IMR-90 (cell line): Measurements from ENCODE around the gene KLHL6. TPM values are rescaled to one million over a fixed set of nuclear protein-coding genes. Genes with fewer than 3 reads are reported as not detected.

Source experiments
- ATAC-seq: fragments of 200-7000 bp; cut with Tn5 transposase; 2 replicates; pipeline ENCODE4 v1.9.1; 2020; ENCODE audit warnings: low read depth, mild to moderate bottlenecking, moderate library complexity
- BruUV-seq: library from RNA; stranded (reverse); fragments of 400-500 nt; replicated peaks from 2 replicates; lab custom pipeline; 2021; lab: Mats Ljungman, UMichigan
- CTCF ChIA-PET: fragments of 300-600 bp; formaldehyde crosslinking; extraction: SDS; loops from one replicate; lab custom pipeline; 2021; ENCODE audit warnings: antibody characterized with exemption; lab: Yijun Ruan, JAX
- POLR2A ChIA-PET: fragments of 300-600 bp; sonication (Branson Sonifier 250); formaldehyde crosslinking; loops from one replicate; lab custom pipeline; 2022; ENCODE audit warnings: antibody characterized with exemption; ENCODE audit not compliant: unreplicated experiment; lab: Charles Lee
- DNase-seq: peaks from one replicate; pipeline ENCODE4 v3.0.0; 2013
- H2AFZ ChIP-seq: replicated peaks from 2 replicates; pipeline ENCODE3; 2013; ENCODE audit warnings: low read length, mild to moderate bottlenecking; ENCODE audit not compliant: poor library complexity
- H2AK5ac ChIP-seq: 2 replicates; pipeline ENCODE4 v1.6.1; 2013; ENCODE audit warnings: low read depth, low read length, inconsistent platforms
- H2AK9ac ChIP-seq: replicated peaks from 2 replicates; pipeline ENCODE3; 2013; ENCODE audit warnings: mild to moderate bottlenecking, low read depth, low read length, moderate library complexity; ENCODE audit not compliant: poor library complexity
- H2BK120ac ChIP-seq: 2 replicates; pipeline ENCODE4 v1.6.1; 2013; ENCODE audit warnings: low read depth, low read length, inconsistent platforms
- H2BK15ac ChIP-seq: 3 replicates; pipeline ENCODE4 v1.6.1; 2013; ENCODE audit warnings: low read depth, low read length, inconsistent platforms
- H2BK20ac ChIP-seq: 2 replicates; pipeline ENCODE4 v1.6.1; 2013; ENCODE audit warnings: low read depth, mild to moderate bottlenecking, inconsistent platforms, low read length, moderate library complexity
- H2BK5ac ChIP-seq: 2 replicates; pipeline ENCODE4 v1.6.1; 2013; ENCODE audit warnings: mild to moderate bottlenecking, low read depth, low read length, inconsistent platforms; ENCODE audit not compliant: poor library complexity, severe bottlenecking
- H3K14ac ChIP-seq: replicated peaks from 2 replicates; pipeline ENCODE4 v1.6.1; 2013; ENCODE audit warnings: low read depth, low read length, inconsistent platforms
- H3K18ac ChIP-seq: 2 replicates; pipeline ENCODE4 v1.6.1; 2013; ENCODE audit warnings: low read depth, low read length, control low read depth
- H3K23ac ChIP-seq: 2 replicates; pipeline ENCODE4 v1.6.1; 2013; ENCODE audit warnings: low read depth, low read length, inconsistent platforms
- H3K27ac ChIP-seq: 2 replicates; pipeline ENCODE4 v1.5.1; 2013; ENCODE audit warnings: mild to moderate bottlenecking, control low read depth, low read length; ENCODE audit not compliant: insufficient read depth
- H3K27me3 ChIP-seq: 2 replicates; pipeline ENCODE4 v1.6.1; 2013; ENCODE audit warnings: low read length; ENCODE audit not compliant: control insufficient read depth, insufficient read depth
- H3K36me3 ChIP-seq: 2 replicates; pipeline ENCODE4 v1.6.1; 2013; ENCODE audit warnings: low read length, mixed read lengths; ENCODE audit not compliant: control insufficient read depth, insufficient read depth
- H3K4ac ChIP-seq: 2 replicates; pipeline ENCODE4 v1.6.1; 2013; ENCODE audit warnings: low read depth, low read length, inconsistent platforms
- H3K4me1 ChIP-seq: 2 replicates; pipeline ENCODE4 v1.6.1; 2013; ENCODE audit warnings: low read length, mixed read lengths; ENCODE audit not compliant: control insufficient read depth, insufficient read depth
- H3K4me2 ChIP-seq: 2 replicates; pipeline ENCODE4 v1.6.1; 2013; ENCODE audit warnings: low read depth, mild to moderate bottlenecking, control low read depth, low read length, moderate library complexity
- H3K4me3 ChIP-seq: 2 replicates; pipeline ENCODE4 v1.5.1; 2013; ENCODE audit warnings: low read depth, mild to moderate bottlenecking, control low read depth, low read length, moderate library complexity; ENCODE audit not compliant: insufficient read depth
- H3K56ac ChIP-seq: 2 replicates; pipeline ENCODE4 v1.6.1; 2013; ENCODE audit warnings: low read length, inconsistent platforms; ENCODE audit not compliant: insufficient read depth; ENCODE audit errors: extremely low read depth
- H3K79me1 ChIP-seq, 2 experiments: 2 replicates each; pipeline ENCODE4 v1.6.1; 2013; ENCODE audit warnings: low read length in 2 of 2, inconsistent platforms in 1 of 2, low read depth in 1 of 2
- H3K9ac ChIP-seq: 2 replicates; pipeline ENCODE4 v1.6.1; 2013; ENCODE audit warnings: low read depth, low read length, control low read depth
- H3K9me1 ChIP-seq: 2 replicates; pipeline ENCODE4 v1.6.1; 2013; ENCODE audit warnings: low read length, inconsistent platforms; ENCODE audit not compliant: insufficient read depth
- H3K9me3 ChIP-seq: 2 replicates; pipeline ENCODE4 v1.6.1; 2013; ENCODE audit warnings: low read length; ENCODE audit not compliant: control insufficient read depth, insufficient read depth
- H4K20me1 ChIP-seq: 2 replicates; pipeline ENCODE4 v1.6.1; 2013; ENCODE audit warnings: low read length, inconsistent platforms; ENCODE audit not compliant: insufficient read depth
- H4K5ac ChIP-seq: 2 replicates; pipeline ENCODE4 v1.6.1; 2013; ENCODE audit warnings: mild to moderate bottlenecking, low read depth, low read length, control low read depth
- H4K8ac ChIP-seq, 2 experiments: 2 replicates each; pipeline ENCODE4 v1.6.1; 2013; ENCODE audit warnings: low read depth in 2 of 2, low read length in 2 of 2, control low read depth in 1 of 2, inconsistent platforms in 1 of 2
- H4K91ac ChIP-seq: 2 replicates; pipeline ENCODE4 v1.6.1; 2013; ENCODE audit warnings: low read depth, low read length, inconsistent platforms; ENCODE audit not compliant: insufficient read depth
- BHLHE40 ChIP-seq: fragments of 150-350 bp; IDR thresholded peaks from 2 replicates; pipeline ENCODE4 v1.6.1; 2016; ENCODE audit warnings: mild to moderate bottlenecking, low read depth, low read length
- CEBPB ChIP-seq: IDR thresholded peaks from 2 replicates; pipeline ENCODE4 v1.6.1; 2012; ENCODE audit warnings: low read depth, low read length, improper control_type of control experiment
- CHD1 ChIP-seq: IDR thresholded peaks from 2 replicates; pipeline ENCODE4 v1.6.1; 2012; ENCODE audit warnings: low read depth, low read length, improper control_type of control experiment
- FOS ChIP-seq: fragments of 150-350 bp; IDR thresholded peaks from 2 replicates; pipeline ENCODE4 v1.6.1; 2016; ENCODE audit warnings: low read depth, low read length
- MAFK ChIP-seq: IDR thresholded peaks from 2 replicates; pipeline ENCODE4 v1.6.1; 2012; ENCODE audit warnings: low read depth, low read length, improper control_type of control experiment
- MAZ ChIP-seq: IDR thresholded peaks from 2 replicates; pipeline ENCODE4 v1.6.1; 2012; ENCODE audit warnings: low read depth, mild to moderate bottlenecking, low read length, improper control_type of control experiment, moderate library complexity, borderline replicate concordance
- MXI1 ChIP-seq: IDR thresholded peaks from 2 replicates; pipeline ENCODE4 v1.6.1; 2012; ENCODE audit warnings: low read depth, mild to moderate bottlenecking, low read length, moderate library complexity, borderline replicate concordance
- POLR2A ChIP-seq: IDR thresholded peaks from 2 replicates; pipeline ENCODE4 v1.6.1; 2012; ENCODE audit warnings: mild to moderate bottlenecking, low read depth, low read length
- RCOR1 ChIP-seq: IDR thresholded peaks from 2 replicates; pipeline ENCODE4 v1.6.1; 2012; ENCODE audit warnings: mild to moderate bottlenecking, low read length, improper control_type of control experiment; ENCODE audit not compliant: insufficient replicate concordance
- SMC3 ChIP-seq: fragments of 150-350 bp; IDR thresholded peaks from 2 replicates; pipeline ENCODE4 v1.6.1; 2016; ENCODE audit warnings: low read depth, mild to moderate bottlenecking, antibody characterized with exemption, low read length, moderate library complexity
- WGBS, 2 experiments: methylation state at CpG; one replicate each; pipeline versions ENCODE4 v1.1.5 to v1.1.7; 2013; ENCODE audit warnings: missing lambda C conversion rate in 2 of 2; ENCODE audit not compliant: insufficient read length in 1 of 2; ENCODE audit errors: extremely low coverage in 2 of 2; 5-methylcytosine and 5-hydroxymethylcytosine counted together
- dilution Hi-C: fragments of 300-500 bp; cut with HindIII; formaldehyde crosslinking; loops from one replicate; pipeline ENCODE4 v1.14.3; 2018; ENCODE audit warnings: low sequenced_read_pairs; ENCODE audit not compliant: unreplicated experiment
- in situ Hi-C: fragments of 300-500 bp; cut with MboI; formaldehyde crosslinking; loops from 3 replicates; pipeline ENCODE4 v1.14.3; 2019; ENCODE audit warnings: low sequenced_read_pairs, inconsistent platforms, mixed read lengths
- intact Hi-C: fragments of 100-400 bp; cut with micrococcal nuclease; formaldehyde crosslinking; loops from 2 replicates; pipeline ENCODE4 v1.10.0; 2022
- polyA plus RNA-seq, 3 experiments: library from polyadenylated mRNA; depleted of rRNA; stranded (reverse); fragments of >200 nt; gene quantifications; 2 replicates each; pipeline ENCODE4 v1.2.3, GENCODE V29; 2012; ENCODE audit warnings: low replicate concordance in 1 of 3
- total RNA-seq: library from RNA; depleted of rRNA; stranded (reverse); fragments of >200 nt; gene quantifications from 2 replicates; pipeline ENCODE4 v1.2.3, GENCODE V29; 2012
- TF ChIP-seq, protein P1 (sequence below): conservative IDR thresholded peaks from 2 replicates; pipeline ENCODE4 v1.5.1; 2012; ENCODE audit warnings: mild to moderate bottlenecking, low read depth, low read length, improper control_type of control experiment
- TF ChIP-seq, protein P2 (sequence below): fragments of 150-350 bp; IDR thresholded peaks from 2 replicates; pipeline ENCODE4 v1.6.1; 2017; ENCODE audit warnings: mild to moderate bottlenecking, antibody characterized with exemption, low read length, low read depth

The KLHL6 gene
- total and polyA plus RNA-seq, 2 of the 4 experiments (the other 2 are of a cell fraction): not detected

DNA sequence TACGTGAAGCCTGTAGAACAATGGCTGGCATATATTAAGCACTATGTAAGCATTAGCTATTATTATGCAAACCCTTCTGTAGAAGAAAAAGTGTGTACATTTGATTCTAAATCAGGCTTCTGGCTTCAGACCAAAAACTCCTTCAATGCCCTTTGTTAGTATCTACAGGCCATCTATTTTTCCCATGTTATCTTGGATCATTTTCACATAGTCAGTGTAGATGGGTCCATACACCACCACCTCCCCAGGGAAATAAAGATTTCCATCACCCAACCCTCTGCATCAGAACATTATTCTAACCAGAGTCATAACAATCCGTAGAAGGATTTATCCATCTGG is 8.0 kb upstream of the KLHL6 start:
- Histone ChIP-seq H2BK20ac (no peak overlapping the region), H2AK9ac (no peak overlapping the region), H3K14ac (no peak overlapping the region), H3K9me1 (no peaks in the 10 kb centered on the region), H3K4ac (no peak overlapping the region), H2BK120ac (no peak overlapping the region), H3K4me1 (no peaks in the 10 kb centered on the region), H3K56ac (no peak overlapping the region), H4K5ac (no peak overlapping the region), H3K9me3 (no peaks in the 10 kb centered on the region), H4K91ac (no peak overlapping the region), H3K27ac (no peak overlapping the region), H2BK15ac (no peak overlapping the region), H3K18ac (no peak overlapping the region), H3K4me2 (no peak overlapping the region), H3K27me3 (peaks cover 4% of the 10 kb centered on the region), H3K4me3 (no peak overlapping the region), H3K36me3 (no peaks in the 10 kb centered on the region), H3K79me1 (no peaks in the 10 kb centered on the region), H4K8ac (no peak overlapping the region), H2AFZ (no peak overlapping the region), H4K20me1 (no peaks in the 10 kb centered on the region), H2AK5ac (no peak overlapping the region), H3K23ac (no peak overlapping the region), H2BK5ac (no peak overlapping the region), H3K9ac (no peak overlapping the region)
- dilution Hi-C loops (no loop called here), intact Hi-C loops (no loop called here), in situ Hi-C loops (no loop called here)
- POLR2A ChIA-PET: no interaction called here
- TF ChIP-seq MAZ (no peak), MXI1 (no peak), RCOR1 (no peak), SMC3 (no peak), POLR2A (no peak), CHD1 (no peak), CEBPB (no peak), MAFK (no peak), BHLHE40 (no peak), FOS (no peak)
- TF ChIP-seq, protein P1, sequence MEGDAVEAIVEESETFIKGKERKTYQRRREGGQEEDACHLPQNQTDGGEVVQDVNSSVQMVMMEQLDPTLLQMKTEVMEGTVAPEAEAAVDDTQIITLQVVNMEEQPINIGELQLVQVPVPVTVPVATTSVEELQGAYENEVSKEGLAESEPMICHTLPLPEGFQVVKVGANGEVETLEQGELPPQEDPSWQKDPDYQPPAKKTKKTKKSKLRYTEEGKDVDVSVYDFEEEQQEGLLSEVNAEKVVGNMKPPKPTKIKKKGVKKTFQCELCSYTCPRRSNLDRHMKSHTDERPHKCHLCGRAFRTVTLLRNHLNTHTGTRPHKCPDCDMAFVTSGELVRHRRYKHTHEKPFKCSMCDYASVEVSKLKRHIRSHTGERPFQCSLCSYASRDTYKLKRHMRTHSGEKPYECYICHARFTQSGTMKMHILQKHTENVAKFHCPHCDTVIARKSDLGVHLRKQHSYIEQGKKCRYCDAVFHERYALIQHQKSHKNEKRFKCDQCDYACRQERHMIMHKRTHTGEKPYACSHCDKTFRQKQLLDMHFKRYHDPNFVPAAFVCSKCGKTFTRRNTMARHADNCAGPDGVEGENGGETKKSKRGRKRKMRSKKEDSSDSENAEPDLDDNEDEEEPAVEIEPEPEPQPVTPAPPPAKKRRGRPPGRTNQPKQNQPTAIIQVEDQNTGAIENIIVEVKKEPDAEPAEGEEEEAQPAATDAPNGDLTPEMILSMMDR: no peak
- TF ChIP-seq, protein P2, sequence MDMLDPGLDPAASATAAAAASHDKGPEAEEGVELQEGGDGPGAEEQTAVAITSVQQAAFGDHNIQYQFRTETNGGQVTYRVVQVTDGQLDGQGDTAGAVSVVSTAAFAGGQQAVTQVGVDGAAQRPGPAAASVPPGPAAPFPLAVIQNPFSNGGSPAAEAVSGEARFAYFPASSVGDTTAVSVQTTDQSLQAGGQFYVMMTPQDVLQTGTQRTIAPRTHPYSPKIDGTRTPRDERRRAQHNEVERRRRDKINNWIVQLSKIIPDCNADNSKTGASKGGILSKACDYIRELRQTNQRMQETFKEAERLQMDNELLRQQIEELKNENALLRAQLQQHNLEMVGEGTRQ: no peak
- DNase-seq (no peak), ATAC-seq (no peak)
- WGBS, 2 experiments: no CpG with 5 or more reads among the region's 2 CpGs
- BruUV-seq: no TSS peak
- CTCF ChIA-PET: no interaction called here
